Activated T-helper 9 cell treated with anti-CD3 and anti-CD28 coated beads, Interleukin-2, amount 50 U/mL, for 16 hours (primary cell): ENCODE results near the gene GSX1.
"Not testable (repeated sequence)": the region's sequence is repeated elsewhere in the genome, so short reads cannot be mapped to it uniquely, and the experiment has no call there.

Source experiments
- DNase-seq: peaks from one replicate; pipeline ENCODE4 v3.0.0-alpha.2; 2020; ENCODE audit warnings: low read depth

GSX1 gene

DNA sequence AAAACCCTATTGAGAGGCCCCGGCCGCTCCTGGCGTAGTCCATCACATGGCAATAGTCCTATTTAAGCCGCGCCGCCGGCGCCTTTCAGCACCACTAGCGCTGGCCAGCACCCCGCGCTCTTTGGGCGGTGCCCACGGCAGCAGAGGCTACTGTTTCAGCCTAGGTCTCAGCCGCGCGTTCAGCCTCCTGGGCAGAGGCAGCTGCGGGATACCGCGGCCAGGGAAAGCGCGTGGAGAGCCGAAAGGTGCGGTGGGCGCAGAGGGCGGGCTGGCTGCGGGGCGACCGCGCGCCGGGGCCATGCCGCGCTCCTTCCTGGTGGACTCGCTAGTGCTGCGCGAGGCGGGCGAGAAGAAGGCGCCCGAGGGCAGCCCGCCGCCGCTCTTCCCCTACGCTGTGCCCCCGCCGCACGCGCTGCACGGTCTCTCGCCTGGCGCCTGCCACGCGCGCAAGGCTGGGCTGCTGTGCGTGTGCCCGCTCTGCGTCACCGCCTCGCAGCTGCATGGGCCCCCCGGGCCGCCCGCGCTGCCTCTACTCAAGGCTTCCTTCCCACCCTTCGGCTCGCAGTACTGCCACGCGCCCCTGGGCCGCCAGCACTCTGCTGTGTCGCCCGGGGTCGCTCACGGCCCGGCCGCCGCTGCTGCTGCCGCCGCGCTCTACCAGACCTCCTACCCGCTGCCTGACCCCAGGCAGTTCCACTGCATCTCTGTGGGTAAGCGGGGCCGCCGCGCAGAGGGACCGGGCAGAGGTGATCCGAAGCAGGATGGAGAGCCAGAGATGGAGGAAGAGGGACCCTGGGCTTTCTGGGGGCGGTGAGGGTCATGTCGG is at the start of gene GSX1:
Gene GSX1, plus strand, starts transcription at position 91 of the 826 bp plus-strand sequence. Its CDS starts 208 bp downstream, at position 299.
- no peak for DNase-seq

DNA sequence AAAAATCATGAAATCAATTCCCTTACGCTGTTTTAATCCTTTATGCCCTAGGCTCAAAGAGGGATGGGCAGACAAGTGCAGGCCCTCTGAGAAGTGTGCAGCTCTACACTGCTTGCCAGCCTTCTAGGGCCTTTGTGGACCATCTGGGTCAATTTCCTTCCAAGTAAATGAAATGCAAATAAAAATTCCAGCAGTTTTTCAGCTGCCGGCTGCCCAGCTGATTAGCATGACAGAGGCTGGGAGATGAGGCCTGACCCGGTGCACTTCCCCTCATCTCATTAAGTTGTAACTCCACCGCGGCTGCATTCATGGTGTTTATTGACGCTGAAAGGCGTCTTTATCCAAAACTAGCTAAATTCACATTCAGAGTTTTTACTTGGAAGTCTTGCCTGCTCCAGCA is 47.5 kb upstream of the GSX1 start:
- no peak for DNase-seq

DNA sequence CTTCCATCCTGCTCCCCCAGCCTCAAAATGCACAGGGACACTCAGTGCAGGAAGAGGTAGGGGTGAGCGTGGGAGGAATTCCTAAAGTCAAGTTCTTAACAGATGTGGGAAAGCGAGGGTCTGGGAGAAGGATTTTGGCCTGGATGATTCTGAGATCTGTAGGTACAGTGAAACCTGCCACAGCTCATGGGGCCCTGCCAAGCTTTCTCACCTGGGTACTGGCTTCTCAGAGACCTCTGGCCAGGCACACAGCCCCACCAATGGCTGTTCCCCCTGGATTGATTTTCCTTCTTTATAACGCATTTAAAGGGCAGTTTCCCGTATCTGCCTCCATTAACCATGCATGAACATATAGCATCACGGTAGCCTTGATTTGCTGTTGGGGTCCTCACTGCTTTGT is 47.0 kb upstream of the GSX1 start:
- no peak for DNase-seq

GRCh38 chr13:27748143-27748542 is 44.1 kb upstream of the GSX1 start:
- not testable (repeated sequence) for DNase-seq

DNA sequence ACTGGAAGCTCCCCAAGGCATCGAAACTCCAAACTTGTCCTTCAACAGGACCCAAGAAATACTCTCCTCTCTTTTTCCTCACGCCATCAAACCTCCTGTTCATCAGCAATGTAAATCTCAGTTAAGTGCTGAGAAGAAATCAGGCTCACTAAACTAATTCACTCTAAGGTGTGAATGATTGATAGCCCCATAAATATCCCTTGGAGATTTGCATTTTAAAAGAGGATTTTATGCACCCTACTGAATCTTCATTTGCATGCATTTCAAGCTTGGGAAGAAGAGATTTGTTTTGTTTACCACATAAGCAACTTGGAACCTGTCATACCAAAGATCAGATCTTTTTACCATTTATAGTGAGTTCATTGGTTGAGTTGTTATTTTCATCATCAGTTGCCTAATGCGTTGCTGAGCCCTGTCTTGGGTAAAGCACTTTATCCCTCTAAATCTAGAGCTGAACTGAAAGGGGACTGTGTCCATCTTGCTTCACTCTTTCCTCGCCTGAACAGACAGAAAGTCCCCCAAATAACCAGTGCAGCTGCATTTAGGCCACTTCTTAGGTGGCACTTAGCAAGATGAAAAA is 40.2 kb upstream of the GSX1 start:
- DNase-seq, result no peak

DNA sequence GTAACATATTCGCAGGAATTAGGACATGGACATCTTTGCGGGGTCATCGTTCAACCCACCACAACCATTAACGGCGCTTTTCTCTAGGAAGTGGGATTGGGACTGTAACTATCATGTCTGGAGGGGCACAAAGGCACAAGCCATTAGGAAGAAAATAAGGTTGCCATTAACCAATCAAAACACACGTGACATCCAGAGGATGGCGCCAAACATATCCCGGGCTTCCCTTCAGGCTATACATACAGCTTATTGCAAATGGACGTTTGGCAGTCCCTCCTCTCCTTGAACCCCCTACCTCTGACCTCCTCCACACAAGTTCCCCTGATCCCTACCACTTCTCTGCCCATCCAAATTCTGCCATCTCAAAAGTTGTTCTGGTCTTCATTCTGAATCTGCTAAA is 26.6 kb upstream of the GSX1 start:
- DNase-seq, result no peak

DNA sequence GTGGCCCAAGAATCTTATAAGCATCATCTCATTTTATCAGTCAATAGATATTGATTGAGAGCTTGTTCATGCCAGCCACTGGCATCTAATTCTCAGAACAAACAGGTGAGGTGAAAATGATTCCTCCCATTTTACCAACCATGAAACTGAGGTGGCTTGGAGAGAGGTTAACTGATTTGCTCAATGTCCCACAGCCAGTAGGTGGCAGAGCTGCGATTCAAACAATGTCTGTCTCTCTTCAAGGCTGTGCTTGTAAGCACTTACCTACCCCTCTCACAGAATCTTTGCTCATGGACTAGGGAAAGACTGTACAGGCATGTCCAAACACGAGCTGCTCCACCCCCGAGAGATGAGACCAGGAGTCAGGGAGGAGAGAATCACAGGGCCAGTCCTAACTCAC is 21.5 kb upstream of the GSX1 start:
- DNase-seq, result no peak

GRCh38 chr13:27772651-27773425 is 19.4 kb upstream of the GSX1 start:
- no peak for DNase-seq

GRCh38 chr13:27774169-27774568 is 18.1 kb upstream of the GSX1 start:
- DNase-seq, result no peak

DNA sequence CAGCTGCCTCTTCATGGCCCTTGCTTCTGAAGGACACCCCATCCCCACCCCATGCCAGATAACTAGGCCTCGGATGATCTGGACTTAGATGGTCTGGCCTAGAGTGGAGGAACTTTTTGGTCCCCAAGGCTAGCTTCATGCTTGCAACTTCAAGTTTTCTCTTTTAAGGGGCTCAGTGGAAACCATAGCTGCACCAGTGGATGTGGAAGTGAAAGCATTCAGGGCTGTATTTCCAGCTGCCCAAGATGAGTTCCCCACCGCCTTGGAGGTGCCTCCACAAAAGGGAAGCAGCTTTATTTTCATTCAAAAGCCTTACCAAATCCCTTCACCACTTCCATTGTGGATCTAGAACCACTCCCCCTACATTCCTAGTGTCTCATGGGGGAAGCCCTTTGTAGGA is 17.6 kb upstream of the GSX1 start:
- DNase-seq, result no peak

- no peak for DNase-seq
Observed at GRCh38 chr13:27775943-27776342, 16.3 kb upstream of the GSX1 start.

GRCh38 chr13:27782151-27782550 is 10.1 kb upstream of the GSX1 start:
- no peak for DNase-seq

- no peak for DNase-seq
Observed at GRCh38 chr13:27783111-27783510, 9.2 kb upstream of the GSX1 start.

- DNase-seq, result no peak
Observed at GRCh38 chr13:27788271-27788670, 4.0 kb upstream of the GSX1 start.

GRCh38 chr13:27789153-27789494 is 3.2 kb upstream of the GSX1 start:
- no peak for DNase-seq

DNA sequence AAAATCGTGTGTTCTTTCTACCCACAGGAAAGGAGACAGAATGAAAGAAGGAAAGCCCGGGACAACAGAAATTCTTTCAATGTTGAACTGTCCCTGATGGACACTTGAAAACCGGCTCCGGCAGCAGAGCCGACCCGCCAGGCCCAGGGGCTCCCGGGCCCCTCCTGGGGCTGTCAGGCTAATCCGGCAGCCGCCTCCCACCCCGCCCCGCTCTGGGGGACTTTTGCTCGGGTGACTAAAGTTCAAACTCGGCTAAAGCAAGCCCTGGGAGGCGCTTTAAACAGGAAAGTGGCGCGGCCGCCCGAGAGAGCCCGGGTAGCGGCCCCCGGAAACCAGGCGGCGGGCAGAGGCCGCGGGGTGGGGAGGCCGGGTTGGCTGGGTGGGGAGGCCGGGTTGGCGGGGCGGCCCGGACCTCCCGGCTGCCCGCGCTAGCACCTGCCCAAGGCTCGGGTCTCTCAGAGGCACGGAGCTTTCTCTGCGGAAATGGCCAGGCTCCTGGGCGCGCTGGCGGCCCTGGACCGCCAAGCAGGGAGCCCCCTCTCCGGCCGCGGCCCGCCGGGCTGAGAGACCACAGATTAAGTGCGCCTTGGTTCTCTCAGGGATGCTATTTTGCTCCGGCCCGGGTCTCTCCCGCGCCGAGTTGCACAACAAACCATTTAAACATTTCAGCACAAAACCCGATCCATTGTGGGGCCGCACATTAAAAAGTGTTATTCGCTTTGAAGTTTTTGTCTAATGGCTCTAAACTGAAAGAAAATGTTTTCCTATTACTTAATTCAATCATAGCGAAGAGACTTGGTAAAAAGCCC is 2.6 kb upstream of the GSX1 start:
- peak; percentile 4 for DNase-seq

GRCh38 chr13:27790523-27790922 is 1.8 kb upstream of the GSX1 start:
- no peak for DNase-seq

DNA sequence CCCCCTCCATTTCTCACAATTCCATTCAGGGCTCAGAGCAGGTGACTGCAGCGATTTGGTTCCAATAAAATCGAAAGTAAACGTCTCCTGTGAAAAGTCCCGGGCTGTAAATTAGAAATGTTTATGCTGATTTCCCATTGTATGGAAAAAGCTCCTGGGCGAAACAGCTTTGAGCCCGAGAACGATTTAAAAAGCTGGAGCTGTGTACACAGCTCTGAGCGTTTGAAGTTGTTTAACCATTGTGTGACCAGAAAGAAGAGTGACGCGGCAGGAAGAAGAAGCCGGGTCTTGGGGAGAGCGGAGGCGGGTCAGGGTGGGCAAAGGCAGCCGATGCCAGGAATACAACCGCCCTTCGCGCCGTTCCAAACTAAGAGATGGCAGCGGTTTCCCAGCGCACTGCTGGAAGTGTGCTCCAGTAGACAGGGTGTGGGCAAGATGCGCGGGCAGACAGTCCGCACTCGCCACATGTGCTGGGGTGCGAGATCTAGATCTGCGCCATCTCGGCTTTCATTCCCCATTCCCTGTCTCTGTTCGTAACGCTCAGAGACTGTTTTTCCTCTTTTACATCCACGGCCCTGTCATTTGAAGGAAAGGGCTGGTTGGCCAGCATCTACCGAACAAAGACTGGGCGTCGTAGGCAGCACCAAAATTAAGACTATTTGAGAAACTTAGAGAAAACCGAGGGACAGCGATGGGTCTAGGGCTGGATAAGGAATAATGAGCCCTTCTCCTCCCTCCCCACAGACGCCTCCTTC is 960 bp upstream of the GSX1 start:
- DNase-seq, result no peak

GRCh38 chr13:27791901-27792392 is 336 bp upstream of the GSX1 start:
- no peak for DNase-seq

DNA sequence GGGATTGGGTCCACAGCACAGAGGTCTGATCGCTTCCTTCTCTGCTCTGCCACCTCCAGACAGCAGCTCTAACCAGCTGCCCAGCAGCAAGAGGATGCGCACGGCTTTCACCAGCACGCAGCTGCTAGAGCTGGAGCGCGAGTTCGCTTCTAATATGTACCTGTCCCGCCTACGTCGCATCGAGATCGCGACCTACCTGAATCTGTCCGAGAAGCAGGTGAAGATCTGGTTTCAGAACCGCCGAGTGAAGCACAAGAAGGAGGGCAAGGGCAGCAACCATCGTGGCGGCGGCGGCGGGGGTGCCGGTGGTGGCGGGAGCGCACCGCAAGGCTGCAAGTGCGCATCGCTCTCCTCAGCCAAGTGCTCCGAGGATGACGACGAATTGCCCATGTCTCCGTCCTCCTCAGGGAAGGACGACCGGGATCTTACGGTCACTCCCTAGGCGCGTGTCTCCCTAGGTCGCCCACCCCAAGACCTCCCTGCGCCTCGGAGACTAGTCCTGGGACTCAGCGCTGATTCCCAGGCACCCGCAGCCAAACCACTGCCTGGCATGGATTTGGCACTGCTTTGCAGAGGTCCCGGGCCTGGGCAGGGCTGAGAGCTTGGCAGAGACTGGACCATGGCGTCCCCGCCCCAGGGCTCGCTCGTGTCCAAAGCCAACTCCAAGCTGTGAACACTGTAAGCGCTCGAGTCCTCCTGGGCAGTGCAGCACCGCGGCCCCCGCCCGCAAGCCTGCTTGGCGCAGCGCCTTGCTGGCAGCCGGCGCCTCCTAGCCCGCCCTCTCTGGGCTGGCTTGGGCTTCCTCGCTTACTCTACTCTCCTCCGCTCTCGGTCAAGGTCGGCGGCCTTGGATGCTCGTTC is 1.5 kb downstream of the GSX1 start:
- no peak for DNase-seq

DNA sequence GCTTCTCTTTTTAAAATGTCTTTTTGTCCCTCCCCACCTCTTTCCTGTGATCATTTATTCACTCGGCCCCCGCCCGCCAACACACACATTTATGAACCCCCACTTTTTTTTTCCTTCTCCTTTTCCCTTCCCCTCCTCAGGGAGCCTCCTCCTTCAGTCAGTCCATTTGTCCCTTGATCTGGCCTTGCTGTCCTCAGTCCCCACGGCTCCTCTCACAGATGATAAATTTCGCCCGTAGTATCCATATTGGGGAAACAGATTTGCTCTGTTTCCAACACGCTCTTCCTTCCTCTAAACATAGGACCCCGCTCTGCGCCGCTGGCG is 2.0 kb downstream of the GSX1 start:
- no peak for DNase-seq
